NCI-H1417 treated with DMSO at 0.1 percent for 48 hours (cell line): ENCODE results near the gene MACO1.

ENCODE experiments used
- DNase-seq: peaks from one replicate; lab custom pipeline; 2025; lab: John Stamatoyannopoulos, UW

Gene MACO1

GRCh38 chr1:25543425-25544242 is 112.9 kb downstream of the MACO1 start, which contains the start of gene LDLRAP1:
Gene LDLRAP1 (plus strand): TSS chr1:25543606. CDS start chr1:25543699, 93 bp downstream.
- no peak for DNase-seq

DNA sequence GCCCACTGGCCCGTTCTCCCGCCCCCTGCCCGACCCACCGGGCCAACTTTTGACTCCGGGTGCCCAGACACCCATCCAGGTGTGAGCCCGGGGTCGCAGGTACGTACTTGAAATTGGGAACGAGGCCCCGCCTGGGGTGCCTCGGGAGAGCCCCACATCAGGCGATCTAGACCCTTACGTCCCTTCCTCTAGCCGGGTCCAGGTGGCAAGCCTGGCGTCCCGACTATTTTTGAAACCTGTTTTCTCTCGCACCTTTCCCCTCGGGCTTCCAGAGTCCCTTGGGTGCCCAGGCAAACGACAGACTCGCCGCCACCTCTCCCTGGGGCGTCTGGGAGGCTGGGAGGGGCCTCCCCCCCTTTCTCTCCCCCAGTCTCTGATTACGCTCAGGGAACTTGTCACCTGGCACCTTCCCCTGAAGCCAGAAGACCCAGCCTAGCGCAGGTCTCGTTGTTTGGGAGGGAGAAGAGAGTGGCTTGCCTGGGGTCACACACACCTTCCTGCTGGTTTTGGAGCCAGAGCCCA is 113.6 kb downstream of the MACO1 start:
- no peak for DNase-seq

GRCh38 chr1:25544819-25545218 is 114.1 kb downstream of the MACO1 start:
- DNase-seq = no peak

GRCh38 chr1:25545767-25546166 is 115.1 kb downstream of the MACO1 start:
- no peak for DNase-seq

DNA sequence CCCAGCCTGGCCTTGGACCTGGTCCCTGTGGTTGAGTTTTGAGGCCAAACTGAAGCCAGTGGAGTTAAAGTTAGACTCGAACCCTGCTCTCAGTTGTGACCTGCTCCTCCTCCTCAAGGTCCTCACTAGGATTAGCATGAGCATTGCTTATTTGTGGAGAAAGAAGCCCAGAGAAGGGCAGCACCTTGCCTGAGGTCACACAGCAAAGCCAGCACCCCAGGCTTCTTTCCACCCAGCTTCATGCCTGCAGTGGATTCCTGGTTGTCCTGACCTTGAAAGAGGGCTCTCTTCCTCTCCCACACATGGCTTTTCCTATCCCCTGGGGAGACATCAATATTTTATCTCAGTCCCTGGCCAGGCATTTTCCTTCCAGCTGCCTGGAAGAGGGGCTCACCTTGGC is 115.5 kb downstream of the MACO1 start:
- no peak for DNase-seq

DNA sequence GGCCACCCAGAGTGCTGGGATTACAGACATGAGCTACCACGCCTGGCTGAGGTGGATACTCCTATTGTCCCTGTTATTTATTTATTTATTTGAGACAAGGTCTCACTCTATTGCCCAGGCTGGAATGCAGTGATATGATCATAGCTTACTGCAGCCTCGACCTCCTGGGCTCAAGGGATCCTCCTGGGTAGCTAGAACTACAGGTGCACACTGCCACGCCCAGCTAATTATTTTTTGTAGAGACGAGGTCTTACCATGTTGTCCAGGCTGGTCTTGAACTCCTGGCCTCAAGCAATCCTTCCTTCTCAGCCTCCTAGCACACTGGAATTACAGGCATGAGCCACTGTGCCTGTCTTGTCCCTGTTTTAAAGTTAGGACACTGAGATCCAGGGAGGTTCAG is 117.9 kb downstream of the MACO1 start:
- no peak for DNase-seq

DNA sequence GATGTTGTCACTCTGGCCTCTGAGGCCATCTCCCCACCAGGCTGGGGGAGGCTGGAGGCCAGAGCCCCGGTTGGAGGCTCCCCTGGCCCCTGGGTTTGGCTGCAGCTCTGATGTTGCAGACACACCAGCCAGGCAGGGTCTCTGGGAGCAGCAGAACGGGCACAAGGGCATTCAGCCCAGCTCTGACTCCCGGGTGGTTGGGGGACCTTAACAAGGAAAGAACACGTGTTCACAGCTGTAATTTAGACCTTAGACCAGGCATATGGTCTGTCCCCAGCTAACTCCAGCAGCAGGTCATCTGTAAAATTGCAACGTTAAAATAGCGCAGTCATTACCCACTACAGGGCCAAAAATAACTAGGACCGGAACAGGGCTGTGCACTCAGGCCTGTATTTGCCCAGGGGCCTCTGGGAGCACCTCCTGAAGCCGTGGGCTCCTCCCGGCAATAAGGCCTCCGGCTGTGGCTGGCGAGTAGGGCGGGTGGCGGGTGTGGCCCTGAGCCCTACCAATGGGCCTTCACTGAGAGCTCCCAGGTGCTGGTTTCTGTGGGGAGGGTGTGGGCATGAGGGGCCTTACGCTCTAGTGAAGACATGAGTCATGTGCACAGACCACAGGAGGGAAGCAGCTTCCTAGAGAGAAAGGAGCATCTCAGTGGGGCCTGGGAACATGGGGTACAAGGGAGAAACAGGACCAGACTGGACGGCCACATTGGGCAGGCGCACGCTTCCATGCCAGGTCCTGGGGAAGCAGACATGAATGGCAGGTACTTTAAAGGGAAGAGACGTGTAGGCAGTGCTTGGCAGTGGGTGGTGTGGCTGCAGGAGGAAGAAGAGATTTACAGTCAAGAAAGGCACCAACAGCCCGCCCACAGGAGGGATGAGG is 118.8 kb downstream of the MACO1 start:
- DNase-seq = no peak
